Fibroblast of lung (primary cell): ENCODE data around the gene PCSK4. TPM values are rescaled to one million over a fixed set of nuclear protein-coding genes. Genes with fewer than 3 reads are reported as not detected.

Experiments used
- DNase-seq, 2 donors: peaks; one replicate each; pipeline versions ENCODE4 v3.0.0 to v3.0.0-alpha.2; 2010; ENCODE audit warnings: low read depth in 2 of 2
- H2AFZ ChIP-seq: 2 replicates; pipeline ENCODE4 v1.5.1; 2012; ENCODE audit warnings: low read length, control low read depth, inconsistent platforms
- H3K27ac ChIP-seq: 2 replicates; pipeline ENCODE4 v1.5.1; 2011; ENCODE audit warnings: low read length, control low read depth; ENCODE audit not compliant: insufficient read depth
- H3K27me3 ChIP-seq: 2 replicates; pipeline ENCODE4 v1.5.1; 2011; ENCODE audit warnings: mild to moderate bottlenecking, low read length; ENCODE audit not compliant: control insufficient read depth, insufficient read depth
- H3K36me3 ChIP-seq: 2 replicates; pipeline ENCODE4 v1.5.1; 2011; ENCODE audit warnings: low read length; ENCODE audit not compliant: control insufficient read depth, insufficient read depth
- H3K4me1 ChIP-seq: 2 replicates; pipeline ENCODE4 v1.5.1; 2011; ENCODE audit warnings: low read length; ENCODE audit not compliant: control insufficient read depth, insufficient read depth; ENCODE audit errors: extremely low read depth
- H3K4me2 ChIP-seq: 2 replicates; pipeline ENCODE4 v1.5.1; 2011; ENCODE audit warnings: low read length, control low read depth; ENCODE audit not compliant: insufficient read depth; ENCODE audit errors: extremely low read depth
- H3K4me3 ChIP-seq, 4 experiments: fragments of 200-600 bp in 1 of 4; sonication (generic) in 1 of 4; replicated peaks in 1 of 4; 2 replicates each; pipeline ENCODE4 v1.5.1; 2011 to 2016; ENCODE audit warnings: low read length in 4 of 4, low read depth in 3 of 4, mild to moderate bottlenecking in 3 of 4, control low read depth in 2 of 4, inconsistent platforms in 1 of 4, mixed read lengths in 1 of 4; ENCODE audit not compliant: insufficient read depth in 1 of 4; ENCODE audit errors: control extremely low read depth in 1 of 4
- H3K79me2 ChIP-seq: 2 replicates; pipeline ENCODE4 v1.5.1; 2012; ENCODE audit warnings: mild to moderate bottlenecking, low read length, inconsistent platforms; ENCODE audit not compliant: control insufficient read depth, insufficient read depth
- H3K9ac ChIP-seq: 2 replicates; pipeline ENCODE4 v1.5.1; 2011; ENCODE audit warnings: mild to moderate bottlenecking, low read length, control low read depth; ENCODE audit not compliant: insufficient read depth
- H3K9me3 ChIP-seq: 2 replicates; pipeline ENCODE4 v1.5.1; 2012; ENCODE audit warnings: low read depth, low read length; ENCODE audit not compliant: control insufficient read depth, insufficient read depth
- H4K20me1 ChIP-seq: 2 replicates; pipeline ENCODE4 v1.5.1; 2011; ENCODE audit warnings: low read length; ENCODE audit not compliant: control insufficient read depth, insufficient read depth; ENCODE audit errors: extremely low read depth
- CTCF ChIP-seq, 2 donors: IDR thresholded peaks in 1 of 2; conservative IDR thresholded peaks in 1 of 2; 1 replicate in 1 of 2; 2 replicates in 1 of 2; pipeline ENCODE4 v1.5.1; 2011 to 2012; ENCODE audit warnings: low read length in 2 of 2, control low read depth in 1 of 2, inconsistent platforms in 1 of 2, low read depth in 1 of 2, mild to moderate bottlenecking in 1 of 2
- EZH2 ChIP-seq: IDR thresholded peaks from 2 replicates; pipeline ENCODE4 v1.5.1; 2012; ENCODE audit warnings: low read length, control low read depth, mild to moderate bottlenecking; ENCODE audit errors: missing control alignments
- polyA plus RNA-seq, 2 donors: library from polyadenylated mRNA; depleted of rRNA in 1 of 2; stranded (reverse) in 1 of 2; unstranded in 1 of 2; fragments of >200 nt; gene quantifications; 2 replicates each; pipeline ENCODE4 v1.2.1, GENCODE V29; 2011 to 2012; ENCODE audit warnings: missing spikeins in 1 of 2
- total RNA-seq: library from RNA; depleted of rRNA; stranded (reverse); fragments of >200 nt; gene quantifications from 2 replicates; pipeline ENCODE4 v1.2.1, GENCODE V29; 2014

The PCSK4 gene
- total and polyA plus RNA-seq, 2 donors (not counting 1 experiment from before 2014, with no cell fraction given): 0.28 to 3.5 TPM

DNA sequence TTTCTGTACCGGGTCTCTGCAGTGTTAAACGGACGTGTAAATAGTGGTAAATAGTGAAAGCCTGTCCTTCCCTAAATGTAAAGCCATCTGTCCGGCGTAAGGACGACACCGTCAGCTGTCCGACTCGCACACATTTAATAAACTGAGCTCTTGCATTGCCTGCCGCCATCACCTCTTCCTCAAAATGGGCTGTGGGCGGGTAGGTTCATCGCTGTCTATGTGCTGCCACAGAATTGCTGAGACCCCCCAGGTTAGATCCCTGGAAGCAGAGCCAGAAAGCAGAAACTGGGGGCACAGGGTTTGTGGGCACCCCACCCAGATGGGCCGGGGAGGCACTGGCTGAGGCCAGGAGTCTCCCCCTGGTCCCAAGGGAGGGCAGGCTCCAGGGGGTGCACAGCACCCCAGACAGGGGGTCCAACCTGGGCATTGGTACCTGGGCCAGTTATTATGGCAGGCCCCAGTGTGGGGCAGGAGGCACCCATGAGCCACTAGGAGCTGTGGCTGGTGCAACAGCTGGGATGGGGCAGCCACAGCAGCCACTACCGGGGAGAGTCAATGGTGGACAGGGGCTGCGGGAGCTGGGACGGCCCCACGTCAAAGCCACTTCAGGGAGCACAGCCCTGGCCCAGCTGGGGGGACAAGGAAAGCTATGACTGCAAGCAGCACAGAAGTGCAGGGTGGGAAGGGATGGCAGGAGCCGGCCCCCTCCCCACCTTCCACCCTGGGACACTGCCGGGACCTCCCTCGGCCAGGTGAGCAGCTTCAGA lies 16.9 kb downstream of the PCSK4 start:
- no peak overlapping the region for H3K9ac ChIP-seq
- H3K4me3 ChIP-seq: no peak overlapping the region
- TF ChIP-seq EZH2: no peak
- no peak for TF ChIP-seq CTCF (conservative IDR thresholded peaks at IDR 0.05 in 1 of 2, IDR thresholded peaks at IDR 0.05 in 1 of 2; ENCODE audit: low read depth in 1 of 2, low read length in 2 of 2)
- H3K27me3 ChIP-seq: peaks cover 34% of the 10 kb centered on the region
- no peaks in the 10 kb centered on the region for H4K20me1 ChIP-seq
- peaks cover 3% of the 10 kb centered on the region for H3K79me2 ChIP-seq
- H3K4me1 ChIP-seq: peaks cover 3% of the 10 kb centered on the region
- H2AFZ ChIP-seq: no peak overlapping the region
- no peak overlapping the region for H3K4me2 ChIP-seq
- no peaks in the 10 kb centered on the region for H3K9me3 ChIP-seq
- DNase-seq: no peak
- no peak overlapping the region for H3K27ac ChIP-seq
- H3K36me3 ChIP-seq: peaks cover 2% of the 10 kb centered on the region

- peaks cover 2% of the 10 kb centered on the region for H3K36me3 ChIP-seq
- H3K27me3 ChIP-seq: peaks cover 43% of the 10 kb centered on the region
- H3K9me3 ChIP-seq: no peaks in the 10 kb centered on the region
- H2AFZ ChIP-seq: no peak overlapping the region
- no peaks in the 10 kb centered on the region for H4K20me1 ChIP-seq
- no peak overlapping the region for H3K4me3 ChIP-seq
- TF ChIP-seq CTCF (conservative IDR thresholded peaks at IDR 0.05 in 1 of 2, IDR thresholded peaks at IDR 0.05 in 1 of 2; ENCODE audit: low read depth in 1 of 2, low read length in 2 of 2): no peak
- TF ChIP-seq EZH2: peak; percentile 48
- peaks cover 3% of the 10 kb centered on the region for H3K4me1 ChIP-seq
- H3K27ac ChIP-seq: no peak overlapping the region
- peaks cover 3% of the 10 kb centered on the region for H3K79me2 ChIP-seq
- H3K9ac ChIP-seq: no peak overlapping the region
- DNase-seq: no peak
- H3K4me2 ChIP-seq: no peak overlapping the region
Observed at GRCh38 chr19:1472231-1473084, 17.7 kb downstream of the PCSK4 start.

DNA sequence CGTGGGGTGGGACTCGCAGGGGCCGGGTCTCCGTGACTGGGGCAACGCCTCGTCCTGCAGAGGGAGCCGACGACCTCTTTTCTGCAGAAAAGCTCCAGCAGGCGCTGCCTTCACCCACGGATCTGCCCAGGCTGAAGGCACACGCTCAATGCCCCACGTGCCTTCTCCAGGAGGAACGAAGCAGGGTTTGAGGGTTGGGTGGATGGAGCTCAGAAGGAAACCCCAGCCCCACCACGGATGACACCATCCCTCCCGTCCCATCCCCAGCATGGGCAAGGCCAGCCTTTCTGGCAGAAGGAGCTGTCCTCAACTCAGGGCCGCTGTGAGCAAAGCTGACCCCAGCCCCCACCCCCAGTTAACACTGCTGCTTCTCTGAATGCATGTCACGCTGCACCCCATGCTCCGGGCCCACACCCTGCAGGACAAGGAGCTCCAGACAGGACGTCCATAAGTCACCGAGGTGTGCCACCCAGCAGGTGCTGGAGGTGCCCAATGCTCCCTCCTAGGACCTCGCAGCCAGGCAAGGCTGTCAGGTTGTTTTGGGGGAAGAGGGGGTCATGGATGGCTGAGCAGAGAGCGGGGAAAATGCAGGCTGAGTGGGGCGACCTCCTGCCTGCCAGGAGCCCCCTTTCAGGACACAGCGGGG lies 18.5 kb downstream of the PCSK4 start:
- H2AFZ ChIP-seq: no peak overlapping the region
- H3K4me2 ChIP-seq: no peak overlapping the region
- DNase-seq: no peak
- no peaks in the 10 kb centered on the region for H3K9me3 ChIP-seq
- H3K9ac ChIP-seq: no peak overlapping the region
- H4K20me1 ChIP-seq: no peaks in the 10 kb centered on the region
- H3K4me1 ChIP-seq: peaks cover 3% of the 10 kb centered on the region
- H3K36me3 ChIP-seq: no peaks in the 10 kb centered on the region
- H3K4me3 ChIP-seq: no peak overlapping the region
- TF ChIP-seq EZH2: peak; percentile 42
- TF ChIP-seq CTCF (conservative IDR thresholded peaks at IDR 0.05 in 1 of 2, IDR thresholded peaks at IDR 0.05 in 1 of 2; ENCODE audit: low read depth in 1 of 2, low read length in 2 of 2): peak; percentile 5 to 10
- H3K27me3 ChIP-seq: peaks cover 48% of the 10 kb centered on the region
- H3K27ac ChIP-seq: no peak overlapping the region
- H3K79me2 ChIP-seq: no peaks in the 10 kb centered on the region
